PC-9 (cell line): ENCODE data around the gene FUT2.

ENCODE experiments used
- EZH2 ChIP-seq: fragments of 200-600 bp; sonication (generic); IDR thresholded peaks from 2 replicates; pipeline ENCODE4 v1.8.0; 2017; ENCODE audit warnings: antibody characterized with exemption, low read depth
- TF ChIP-seq, protein P1 (sequence below): fragments of 200-600 bp; sonication (generic); conservative IDR thresholded peaks from 2 replicates; pipeline ENCODE4 v1.6.1; 2017; ENCODE audit warnings: mixed run types, antibody characterized with exemption, mild to moderate bottlenecking, moderate library complexity

DNA sequence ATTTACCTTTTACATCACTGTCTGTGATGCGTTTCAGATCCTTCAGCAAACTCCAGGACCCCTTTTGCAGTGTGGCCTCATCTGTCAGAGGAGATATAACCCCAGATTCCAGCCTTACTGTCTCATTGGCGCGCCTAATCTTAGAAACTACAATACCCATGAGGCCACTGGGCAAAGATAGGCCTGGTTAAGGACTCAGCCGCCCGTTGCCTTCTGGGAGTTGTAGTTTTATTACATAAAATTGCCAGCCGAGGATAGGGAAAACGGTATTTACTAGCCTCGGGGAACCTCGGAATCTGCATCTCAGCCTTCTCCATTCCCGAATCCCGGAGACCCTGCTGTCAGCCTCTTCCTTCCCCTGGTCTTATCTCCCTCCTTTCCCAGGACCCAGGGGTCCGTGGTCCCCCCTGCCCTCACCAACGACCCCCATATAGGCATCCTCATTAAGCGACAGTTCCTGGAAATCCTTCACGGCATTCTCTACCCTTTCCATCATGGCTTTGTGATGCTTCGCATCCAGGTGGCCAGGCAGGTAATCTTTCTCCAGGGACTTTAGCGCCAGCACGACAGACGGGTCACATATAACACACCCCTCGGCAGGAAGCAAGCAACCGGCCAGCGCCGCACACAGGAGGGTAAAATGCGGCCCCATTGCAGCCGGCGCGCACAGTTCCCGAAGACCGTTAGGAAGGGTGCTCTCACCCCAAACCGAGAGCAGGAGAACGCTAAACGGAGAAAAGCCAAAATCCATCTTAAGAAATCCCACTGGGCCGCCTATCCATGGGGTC is 49.6 kb downstream of the FUT2 start:
- TF ChIP-seq EZH2 = no peak
- TF ChIP-seq, protein P1, sequence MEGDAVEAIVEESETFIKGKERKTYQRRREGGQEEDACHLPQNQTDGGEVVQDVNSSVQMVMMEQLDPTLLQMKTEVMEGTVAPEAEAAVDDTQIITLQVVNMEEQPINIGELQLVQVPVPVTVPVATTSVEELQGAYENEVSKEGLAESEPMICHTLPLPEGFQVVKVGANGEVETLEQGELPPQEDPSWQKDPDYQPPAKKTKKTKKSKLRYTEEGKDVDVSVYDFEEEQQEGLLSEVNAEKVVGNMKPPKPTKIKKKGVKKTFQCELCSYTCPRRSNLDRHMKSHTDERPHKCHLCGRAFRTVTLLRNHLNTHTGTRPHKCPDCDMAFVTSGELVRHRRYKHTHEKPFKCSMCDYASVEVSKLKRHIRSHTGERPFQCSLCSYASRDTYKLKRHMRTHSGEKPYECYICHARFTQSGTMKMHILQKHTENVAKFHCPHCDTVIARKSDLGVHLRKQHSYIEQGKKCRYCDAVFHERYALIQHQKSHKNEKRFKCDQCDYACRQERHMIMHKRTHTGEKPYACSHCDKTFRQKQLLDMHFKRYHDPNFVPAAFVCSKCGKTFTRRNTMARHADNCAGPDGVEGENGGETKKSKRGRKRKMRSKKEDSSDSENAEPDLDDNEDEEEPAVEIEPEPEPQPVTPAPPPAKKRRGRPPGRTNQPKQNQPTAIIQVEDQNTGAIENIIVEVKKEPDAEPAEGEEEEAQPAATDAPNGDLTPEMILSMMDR = no peak
